AG10803 (cell line): ENCODE results near the gene CA9.
A peak's percentile ranks its signal among the peaks of the same experiment; 100 is the strongest.

Experiments
- DNase-seq: peaks from one replicate; pipeline ENCODE4 v3.0.0; 2010; ENCODE audit warnings: low read depth
- H3K4me3 ChIP-seq: 2 replicates; pipeline ENCODE4 v1.5.1; 2011; ENCODE audit warnings: mild to moderate bottlenecking, low read length, control low read depth
- TF ChIP-seq, protein P1 (sequence below): conservative IDR thresholded peaks from 2 replicates; pipeline ENCODE4 v1.5.1; 2011; ENCODE audit warnings: mild to moderate bottlenecking, low read length, control low read depth, inconsistent platforms

The CA9 gene

DNA sequence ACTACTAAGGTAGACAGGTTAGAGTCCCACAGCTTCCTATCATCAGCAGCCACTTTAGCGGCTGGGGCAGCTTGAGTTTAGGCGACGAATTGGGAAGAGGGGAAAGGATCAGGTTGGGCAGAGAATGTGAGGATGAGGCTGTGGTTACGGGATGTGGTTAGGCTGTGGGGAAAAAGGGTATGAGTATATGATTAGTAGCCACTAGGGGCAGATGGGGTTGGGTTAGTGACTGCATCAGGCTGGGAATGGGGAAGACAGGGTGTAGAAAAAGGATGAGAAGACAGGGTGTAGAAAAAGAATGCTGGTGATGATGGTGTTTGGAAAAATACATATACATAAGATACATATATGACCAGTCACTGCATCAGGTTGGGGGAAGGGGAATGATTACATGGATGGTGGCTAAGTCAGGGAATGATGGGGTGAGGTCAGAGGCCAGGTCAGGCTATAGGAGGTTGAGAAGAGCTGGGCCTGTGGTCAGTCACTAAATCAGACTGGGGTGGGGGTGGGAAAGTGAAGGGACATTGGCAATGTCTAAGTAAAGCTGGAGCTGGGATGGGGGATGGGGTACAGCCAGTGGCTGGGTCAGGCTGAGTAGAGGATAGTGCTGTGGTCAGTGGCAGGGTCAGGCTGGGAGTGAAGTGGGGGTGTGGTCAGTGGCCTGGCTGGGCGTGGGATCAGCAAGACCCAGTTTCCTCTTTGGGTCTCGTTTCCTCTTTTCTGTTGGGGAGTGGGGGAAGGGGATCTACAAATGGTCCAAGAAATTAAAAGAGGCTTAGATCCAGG, 56.2 kb downstream of the CA9 start:
- TF ChIP-seq, protein P1, sequence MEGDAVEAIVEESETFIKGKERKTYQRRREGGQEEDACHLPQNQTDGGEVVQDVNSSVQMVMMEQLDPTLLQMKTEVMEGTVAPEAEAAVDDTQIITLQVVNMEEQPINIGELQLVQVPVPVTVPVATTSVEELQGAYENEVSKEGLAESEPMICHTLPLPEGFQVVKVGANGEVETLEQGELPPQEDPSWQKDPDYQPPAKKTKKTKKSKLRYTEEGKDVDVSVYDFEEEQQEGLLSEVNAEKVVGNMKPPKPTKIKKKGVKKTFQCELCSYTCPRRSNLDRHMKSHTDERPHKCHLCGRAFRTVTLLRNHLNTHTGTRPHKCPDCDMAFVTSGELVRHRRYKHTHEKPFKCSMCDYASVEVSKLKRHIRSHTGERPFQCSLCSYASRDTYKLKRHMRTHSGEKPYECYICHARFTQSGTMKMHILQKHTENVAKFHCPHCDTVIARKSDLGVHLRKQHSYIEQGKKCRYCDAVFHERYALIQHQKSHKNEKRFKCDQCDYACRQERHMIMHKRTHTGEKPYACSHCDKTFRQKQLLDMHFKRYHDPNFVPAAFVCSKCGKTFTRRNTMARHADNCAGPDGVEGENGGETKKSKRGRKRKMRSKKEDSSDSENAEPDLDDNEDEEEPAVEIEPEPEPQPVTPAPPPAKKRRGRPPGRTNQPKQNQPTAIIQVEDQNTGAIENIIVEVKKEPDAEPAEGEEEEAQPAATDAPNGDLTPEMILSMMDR = peak; percentile 71
- DNase-seq = peak; percentile 91
- peak overlapping the region; percentile 97 for H3K4me3 ChIP-seq

DNA sequence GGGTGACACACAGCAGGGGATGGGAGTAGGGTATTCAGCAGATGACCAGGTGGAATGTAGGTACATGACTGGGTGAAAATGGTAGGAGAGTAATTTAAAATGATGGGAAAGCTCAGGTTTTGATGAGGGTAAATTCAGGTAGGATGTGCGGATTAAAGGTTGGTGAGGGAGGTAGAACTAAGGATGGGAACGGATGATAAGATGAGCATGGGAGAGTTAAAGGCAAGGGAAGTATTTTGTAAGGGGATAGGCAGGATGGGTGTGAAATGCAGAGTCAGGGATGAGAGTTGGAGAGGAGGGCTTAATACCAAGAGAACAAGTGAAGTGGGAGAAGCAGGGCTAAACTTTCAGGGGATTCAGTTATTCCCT, 56.7 kb downstream of the CA9 start:
- TF ChIP-seq, protein P1 = no peak
- peak overlapping the region; percentile 97 for H3K4me3 ChIP-seq
- no peak for DNase-seq
